Lower leg skin (tissue), 4 donors: ENCODE data around the gene OR10X1. TPM values are rescaled to one million over a fixed set of nuclear protein-coding genes. Genes with fewer than 3 reads are reported as not detected.

Experiments
- DNase-seq, 2 donors: peaks; one replicate each; pipeline ENCODE4 v3.0.0-alpha.2; 2019; ENCODE audit warnings: low spot score in 2 of 2
- H3K4me3 ChIP-seq: fragments of 200-600 bp; sonication (generic); 2 replicates; pipeline ENCODE4 v1.5.1; 2017; ENCODE audit warnings: mild to moderate bottlenecking, low read depth; ENCODE audit not compliant: poor library complexity, severe bottlenecking
- POLR2A ChIP-seq, 2 donors: fragments of 450-650 bp; IDR thresholded peaks; one replicate each; pipeline ENCODE4 v1.6.1; 2016 to 2017; ENCODE audit warnings: antibody characterized with exemption in 2 of 2, mild to moderate bottlenecking in 1 of 2, moderate library complexity in 1 of 2
- WGBS, 2 donors: methylation state at CpG; one replicate each; pipeline ENCODE4 v1.1.5; 2018; 5-methylcytosine and 5-hydroxymethylcytosine counted together
- intact Hi-C: fragments of 100-400 bp; cut with DNase I; formaldehyde crosslinking; loops from one replicate; pipeline ENCODE4 v1.15.0; 2023; ENCODE audit warnings: low total_unique reads
- total RNA-seq, 4 donors: library from RNA; depleted of rRNA; stranded (reverse); fragments of >200 nt; gene quantifications; one replicate each; pipeline ENCODE4 v1.1.0, GENCODE V29; 2016
- TF ChIP-seq, protein P1 (sequence below), 3 donors: fragments of 450-650 bp; IDR thresholded peaks; one replicate each; pipeline ENCODE4 v1.5.1; 2016; ENCODE audit warnings: antibody characterized with exemption in 3 of 3, mild to moderate bottlenecking in 3 of 3, moderate library complexity in 2 of 3

Gene OR10X1, protein sequence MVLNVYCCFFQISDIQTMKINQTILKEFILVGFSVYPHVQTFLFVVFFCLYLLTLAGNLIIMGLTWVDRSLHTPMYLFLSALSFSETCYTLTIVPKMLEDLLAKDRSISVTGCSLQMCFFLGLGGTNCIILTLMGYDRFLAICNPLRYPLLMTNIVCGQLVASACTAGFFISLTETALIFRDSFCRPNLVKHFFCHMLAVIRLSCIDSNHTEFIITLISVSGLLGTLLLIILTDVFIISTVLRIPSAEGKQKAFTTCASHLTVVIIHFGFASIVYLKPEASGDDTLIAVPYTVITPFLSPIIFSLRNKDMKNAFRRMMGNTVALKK
- not detected for total RNA-seq

DNA sequence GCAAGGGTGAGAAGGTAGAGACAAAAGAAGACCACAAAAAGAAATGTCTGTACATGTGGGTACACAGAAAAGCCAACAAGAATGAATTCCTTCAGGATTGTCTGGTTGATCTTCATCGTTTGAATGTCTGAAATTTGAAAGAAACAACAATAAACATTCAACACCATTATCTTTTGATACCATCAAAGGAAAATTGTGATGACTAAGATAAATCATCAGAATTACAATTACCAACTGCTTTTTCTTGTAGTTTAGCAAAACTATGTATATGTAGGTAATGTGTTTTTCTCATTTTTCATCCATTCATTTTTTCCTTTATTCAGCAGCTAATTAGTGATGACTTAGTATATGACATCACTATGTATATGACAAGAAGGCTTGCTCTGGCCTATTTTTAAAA is at the start of gene OR10X1:
OR10X1 (minus strand) TSS at position 167 of the 400 bp plus-strand sequence; CDS start at position 167, 0 bp downstream.
- WGBS, 2 donors: 65 to 69% methylated on average over 1 of the region's 1 CpG
- TF ChIP-seq POLR2A (IDR thresholded peaks at IDR 0.05): no peak
- TF ChIP-seq, protein P1, sequence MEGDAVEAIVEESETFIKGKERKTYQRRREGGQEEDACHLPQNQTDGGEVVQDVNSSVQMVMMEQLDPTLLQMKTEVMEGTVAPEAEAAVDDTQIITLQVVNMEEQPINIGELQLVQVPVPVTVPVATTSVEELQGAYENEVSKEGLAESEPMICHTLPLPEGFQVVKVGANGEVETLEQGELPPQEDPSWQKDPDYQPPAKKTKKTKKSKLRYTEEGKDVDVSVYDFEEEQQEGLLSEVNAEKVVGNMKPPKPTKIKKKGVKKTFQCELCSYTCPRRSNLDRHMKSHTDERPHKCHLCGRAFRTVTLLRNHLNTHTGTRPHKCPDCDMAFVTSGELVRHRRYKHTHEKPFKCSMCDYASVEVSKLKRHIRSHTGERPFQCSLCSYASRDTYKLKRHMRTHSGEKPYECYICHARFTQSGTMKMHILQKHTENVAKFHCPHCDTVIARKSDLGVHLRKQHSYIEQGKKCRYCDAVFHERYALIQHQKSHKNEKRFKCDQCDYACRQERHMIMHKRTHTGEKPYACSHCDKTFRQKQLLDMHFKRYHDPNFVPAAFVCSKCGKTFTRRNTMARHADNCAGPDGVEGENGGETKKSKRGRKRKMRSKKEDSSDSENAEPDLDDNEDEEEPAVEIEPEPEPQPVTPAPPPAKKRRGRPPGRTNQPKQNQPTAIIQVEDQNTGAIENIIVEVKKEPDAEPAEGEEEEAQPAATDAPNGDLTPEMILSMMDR (IDR thresholded peaks at IDR 0.05): no peak
- intact Hi-C loops: no loop called here
- no peak within 1 kb of the TSS for H3K4me3 ChIP-seq
- no peak for DNase-seq

DNA sequence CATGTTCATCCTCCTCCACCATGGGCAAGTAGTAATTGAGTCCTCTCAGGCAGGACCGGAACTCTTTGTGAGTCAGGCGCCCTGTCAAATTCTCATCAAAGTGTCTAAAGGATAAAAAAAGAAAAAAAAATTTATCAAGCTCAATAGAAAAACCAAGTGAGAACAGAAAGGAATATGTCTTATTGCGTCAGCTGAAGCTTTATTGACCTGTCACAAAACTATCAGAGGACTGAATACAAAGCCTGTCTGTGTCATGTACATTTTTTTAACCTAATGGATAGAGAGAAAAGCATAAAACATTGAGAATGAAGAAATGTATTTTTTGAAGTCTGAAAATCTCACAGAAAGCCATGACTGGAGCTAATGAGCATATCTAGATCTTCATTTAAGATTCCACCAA is 34.1 kb upstream of the OR10X1 start:
- 86% methylated on average over 3 of the region's 3 CpGs for WGBS, 2 donors
- TF ChIP-seq, protein P1 (IDR thresholded peaks at IDR 0.05): no peak
- TF ChIP-seq POLR2A (IDR thresholded peaks at IDR 0.05): no peak
- no peak overlapping the region for H3K4me3 ChIP-seq
- intact Hi-C loops: no loop called here
- no peak for DNase-seq

DNA sequence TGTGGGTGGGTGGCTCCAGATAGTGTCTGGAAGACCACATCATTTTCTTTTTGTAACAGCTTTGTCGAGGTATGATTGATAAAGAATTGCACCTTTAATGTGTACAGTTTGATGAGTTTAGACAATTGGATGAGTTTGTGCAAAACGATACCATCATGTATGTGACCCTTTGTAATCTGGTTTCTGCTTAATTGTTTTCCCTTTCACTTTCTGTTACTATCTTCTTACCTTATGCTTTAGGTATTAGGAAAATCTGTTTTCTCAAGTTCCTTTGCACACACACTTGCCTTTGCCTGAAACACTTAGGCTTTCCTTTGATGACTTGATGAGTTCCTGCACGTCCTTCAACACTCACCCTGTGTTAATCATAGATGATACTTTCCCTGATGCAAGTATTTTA is 32.2 kb upstream of the OR10X1 start:
- no peak for DNase-seq
- TF ChIP-seq POLR2A (IDR thresholded peaks at IDR 0.05): no peak
- TF ChIP-seq, protein P1 (IDR thresholded peaks at IDR 0.05): no peak
- WGBS, 2 donors: 57 to 60% methylated on average over 3 of the region's 3 CpGs
- H3K4me3 ChIP-seq: no peak overlapping the region
- intact Hi-C loops: no loop called here

DNA sequence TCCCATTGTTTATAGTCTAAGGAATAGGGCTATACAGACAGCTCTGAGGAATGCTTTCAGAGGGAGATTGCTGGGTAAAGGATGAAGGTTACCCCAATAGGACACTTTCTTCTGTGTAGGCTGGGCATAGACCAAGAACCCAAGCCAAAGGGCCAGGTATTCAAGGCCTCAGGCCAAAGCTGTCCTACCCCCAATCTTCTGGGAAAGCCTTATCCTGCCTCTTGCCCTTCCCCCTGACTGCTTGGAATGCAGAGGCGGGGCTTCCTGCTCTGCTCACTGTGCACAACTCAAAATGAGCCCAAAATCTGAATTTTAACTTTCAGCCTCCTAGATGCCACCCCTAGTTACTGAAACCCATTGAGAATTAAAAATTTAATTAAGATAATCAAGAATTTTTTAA is 27.6 kb upstream of the OR10X1 start:
- intact Hi-C loops: no loop called here
- WGBS, 2 donors: 71 to 93% methylated on average over 1 of the region's 1 CpG

DNA sequence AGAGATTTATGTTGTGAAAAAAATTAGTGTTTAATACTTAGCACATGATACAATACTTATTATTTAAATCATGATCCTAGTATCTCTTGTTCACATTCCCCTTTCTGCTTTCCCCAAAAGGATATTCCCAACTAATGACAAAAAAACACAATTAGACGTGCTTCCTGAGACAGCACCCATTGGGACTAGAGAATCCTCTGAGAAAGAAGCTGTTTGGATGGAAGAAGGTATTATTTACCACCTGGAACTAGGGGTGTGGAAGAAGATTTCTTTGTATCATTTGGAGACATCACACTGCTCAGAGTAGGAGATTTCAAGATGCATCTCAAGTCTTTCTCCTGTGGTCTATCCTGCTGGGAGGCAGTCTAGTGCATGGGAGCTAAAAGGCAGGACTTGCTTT is 25.3 kb upstream of the OR10X1 start, which contains the start of gene OR10Z1:
OR10Z1 (plus strand) TSS at position 301 of the 400 bp plus-strand sequence. CDS start 1,171 bp downstream, outside the sequence.
- 82 to 86% methylated on average over 1 of the region's 1 CpG for WGBS, 2 donors
- intact Hi-C loops: no loop called here
- DNase-seq: no peak

More for the DNA sequence above, 27.6 kb upstream of the OR10X1 start:
- DNase-seq: no peak
- TF ChIP-seq, protein P1 (IDR thresholded peaks at IDR 0.05): no peak
- no peak for TF ChIP-seq POLR2A (IDR thresholded peaks at IDR 0.05)
- no peak overlapping the region for H3K4me3 ChIP-seq

More for the DNA sequence above, 25.3 kb upstream of the OR10X1 start, which contains the start of gene OR10Z1:
- TF ChIP-seq POLR2A (IDR thresholded peaks at IDR 0.05): no peak
- TF ChIP-seq, protein P1 (IDR thresholded peaks at IDR 0.05): no peak
- H3K4me3 ChIP-seq: no peak within 1 kb of the TSS
